Measurements from ENCODE around the gene DNAH14.
A peak's percentile ranks its signal among the peaks of the same experiment; 100 is the strongest.

Gene DNAH14

DNA sequence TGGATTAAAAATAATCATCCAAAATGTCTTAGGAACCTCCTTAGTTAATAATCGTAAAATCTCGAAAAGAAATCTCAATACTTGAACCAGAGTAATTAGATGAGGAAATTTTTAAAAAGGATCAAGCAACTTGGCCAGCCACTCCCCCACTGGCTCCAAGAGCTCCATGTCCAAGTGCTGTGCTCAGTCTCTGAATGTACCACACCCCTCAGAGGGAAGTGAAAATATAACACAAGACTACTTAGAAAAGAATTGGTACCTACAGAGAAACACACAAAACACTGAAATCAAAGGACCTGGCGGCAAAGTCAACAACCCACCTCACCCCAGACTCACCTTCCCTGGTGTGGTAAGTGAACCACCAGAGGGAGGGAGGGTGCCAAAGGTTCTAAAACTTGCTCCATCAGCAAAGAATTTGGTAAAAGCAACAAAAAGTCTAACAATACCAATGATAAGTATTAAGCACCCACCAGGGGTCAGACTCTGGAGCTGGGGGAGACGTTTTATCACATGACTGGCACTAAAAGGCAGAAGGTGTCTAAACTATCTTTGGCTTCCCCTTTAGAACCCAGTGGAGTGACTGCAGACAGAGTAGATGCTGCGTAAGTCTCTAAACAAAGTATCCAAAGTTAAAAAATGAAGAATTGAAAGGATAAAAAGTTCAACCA is 484.4 kb downstream of the DNAH14 start:
- no peak for DNase-seq

DNA sequence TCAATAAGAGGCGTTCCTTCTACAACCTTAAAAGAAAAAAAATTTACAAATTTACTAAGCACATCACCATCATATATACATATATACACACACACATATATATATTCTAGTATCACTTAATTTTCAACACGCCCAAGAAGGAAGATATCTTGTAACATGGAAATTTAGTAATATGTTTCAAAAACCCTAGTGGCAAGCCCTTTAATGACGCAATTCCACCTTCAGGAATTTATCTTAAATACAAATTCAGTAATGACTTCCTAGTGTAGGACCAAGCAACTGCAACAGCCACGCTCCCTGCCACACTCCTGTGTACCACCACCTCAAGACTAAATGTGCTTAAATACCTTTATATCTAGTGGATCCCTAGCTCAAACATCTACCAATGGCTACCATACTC is 485.8 kb downstream of the DNAH14 start:
- no peak for DNase-seq

DNA sequence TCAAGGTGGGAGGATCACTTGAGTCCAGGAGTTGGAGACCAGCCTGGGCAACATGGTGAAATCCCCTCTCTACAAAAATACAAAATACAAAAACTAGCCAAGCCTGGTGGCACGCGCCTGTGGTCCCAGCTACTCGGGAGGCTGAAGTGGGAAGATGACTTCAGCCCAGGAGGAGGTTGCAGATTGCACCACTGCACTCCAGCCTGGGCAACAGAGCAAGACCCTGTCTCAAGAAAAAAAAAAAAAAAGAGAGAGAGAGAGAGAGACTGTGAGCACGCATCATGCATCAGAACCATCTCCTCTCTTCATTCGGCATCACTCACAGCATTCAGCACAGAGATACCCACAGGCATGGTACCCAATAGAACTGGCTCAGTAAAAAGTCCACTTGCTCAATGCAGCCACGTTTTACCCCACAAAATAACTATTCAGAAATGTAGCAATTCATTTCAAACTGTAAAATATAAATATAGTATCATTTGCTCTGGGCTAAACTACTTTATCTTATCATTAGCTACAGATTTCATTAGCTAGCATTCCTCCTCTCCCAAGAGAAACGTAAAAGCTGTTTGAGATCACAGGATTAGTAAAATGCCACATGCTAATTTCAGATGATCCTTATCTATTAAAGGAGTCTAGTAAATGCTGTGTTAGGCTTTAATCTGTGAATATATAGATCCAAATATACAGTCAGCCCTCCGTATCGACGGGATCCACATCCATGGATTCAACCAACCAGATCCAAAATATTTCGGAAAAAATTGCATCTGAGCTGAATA is 486.7 kb downstream of the DNAH14 start:
- no peak for DNase-seq

DNA sequence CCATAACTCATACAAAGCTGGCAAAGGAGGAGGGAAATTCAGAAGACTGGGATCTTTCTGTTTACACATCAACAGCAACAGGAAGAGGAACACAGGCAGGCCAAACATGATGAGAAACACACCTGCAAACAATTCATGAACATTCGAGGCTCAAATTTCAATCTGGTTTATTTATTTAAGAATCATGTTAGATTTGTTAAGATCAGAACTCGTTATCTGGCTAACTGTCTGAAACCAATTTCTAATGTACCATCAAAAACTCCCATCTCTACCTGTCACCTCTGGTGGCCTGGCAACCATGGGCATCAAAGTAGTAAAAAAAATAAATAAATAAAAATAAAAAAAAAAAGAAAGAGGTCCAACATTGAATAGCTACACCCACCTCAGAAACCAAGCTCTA is 488.6 kb downstream of the DNAH14 start:
- DNase-seq, result no peak

DNA sequence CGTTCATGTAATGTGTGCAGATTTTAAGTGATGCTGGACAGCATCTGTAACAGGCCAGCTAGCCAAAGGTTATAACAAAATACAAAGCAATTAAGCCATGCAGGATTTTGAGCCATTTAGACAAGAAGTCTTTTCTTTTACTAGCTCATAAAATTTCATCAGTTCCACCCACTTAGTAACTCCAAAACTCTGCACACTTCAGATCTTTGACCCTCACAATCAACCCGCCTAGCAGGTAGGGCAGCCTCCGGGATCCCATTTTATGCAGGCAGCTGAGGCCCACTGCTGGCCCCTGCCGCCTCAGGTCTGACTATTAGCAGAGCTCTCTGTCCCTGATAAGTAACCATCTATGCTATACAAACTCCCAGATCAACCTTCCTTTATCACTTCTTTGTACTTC is 489.1 kb downstream of the DNAH14 start:
- DNase-seq, result no peak

DNA sequence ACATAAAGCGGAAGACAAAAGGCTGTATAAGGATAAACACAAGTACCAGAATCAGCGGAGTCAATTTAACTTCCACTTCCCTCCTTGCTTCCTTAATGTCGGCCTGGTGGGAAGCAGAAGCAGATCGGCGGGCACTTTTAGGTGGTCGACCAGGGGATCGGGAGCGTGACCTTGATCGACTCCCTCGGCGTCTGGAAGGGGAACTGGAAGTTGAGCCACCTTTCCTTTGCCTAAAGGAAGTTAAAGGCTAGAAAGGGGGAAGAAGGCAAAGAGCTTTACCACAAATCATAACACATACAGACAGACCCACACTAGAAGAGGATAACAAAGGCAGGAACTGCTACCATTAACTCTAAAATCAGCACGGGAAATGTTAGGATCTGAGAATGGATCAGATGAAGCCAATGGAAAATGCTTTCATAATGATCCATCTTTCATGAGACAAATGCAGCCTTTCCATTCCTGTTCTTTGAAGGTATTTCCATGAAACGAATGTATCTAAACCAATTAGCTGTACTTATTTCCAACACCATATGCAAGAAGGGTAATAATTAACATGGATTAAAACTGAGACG is 492.6 kb downstream of the DNAH14 start:
- no peak for DNase-seq

DNA sequence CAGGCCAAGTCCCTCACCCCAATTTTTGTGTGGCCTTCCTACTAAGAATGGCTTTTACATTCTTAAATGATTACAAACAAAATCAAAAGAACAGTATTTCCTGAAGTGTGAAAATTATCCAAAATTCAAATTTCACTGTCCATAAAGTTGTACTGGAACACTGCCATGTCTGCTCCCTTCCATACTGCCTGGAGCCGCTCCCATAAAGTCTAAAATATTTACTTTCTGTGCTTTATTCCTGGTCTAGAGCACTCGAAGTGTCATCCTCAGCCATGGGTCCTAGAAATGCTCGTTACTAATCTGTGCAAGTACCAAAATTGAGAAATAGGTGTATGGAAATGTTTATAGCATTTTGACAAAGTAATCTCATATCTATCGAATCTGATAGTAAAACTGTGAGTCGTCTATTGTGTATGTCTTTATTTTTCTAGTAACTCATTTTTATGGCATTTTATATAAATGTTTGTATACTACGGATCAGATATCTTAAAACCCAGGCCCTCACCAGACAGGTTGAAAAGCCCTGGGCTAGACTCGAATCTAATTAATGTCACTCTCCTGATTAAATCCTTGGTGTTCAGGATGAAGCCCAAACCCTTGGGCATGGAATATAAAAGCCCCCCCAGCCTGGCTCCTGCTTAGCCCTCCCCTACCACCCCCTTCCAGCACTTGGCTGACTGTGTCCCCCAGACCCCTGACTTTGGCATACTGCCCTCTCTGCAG is 493.5 kb downstream of the DNAH14 start:
- no peak for DNase-seq

DNA sequence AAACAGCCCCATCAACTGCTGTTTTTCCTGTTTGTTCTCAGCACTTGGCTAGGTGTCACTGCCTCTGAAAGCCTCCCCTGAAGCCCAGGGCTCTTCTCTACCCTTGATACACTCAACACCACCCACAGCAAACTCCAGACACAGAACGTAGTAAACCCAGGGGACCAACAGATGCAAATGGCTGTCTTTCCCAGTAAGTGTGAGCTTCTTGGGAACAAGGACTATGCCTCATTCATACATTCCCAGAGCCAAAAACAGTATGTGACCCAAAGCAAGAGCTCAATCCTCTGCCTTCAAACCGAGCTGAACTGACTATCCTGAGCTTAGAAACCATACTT is 494.0 kb downstream of the DNAH14 start:
- no peak for DNase-seq

DNA sequence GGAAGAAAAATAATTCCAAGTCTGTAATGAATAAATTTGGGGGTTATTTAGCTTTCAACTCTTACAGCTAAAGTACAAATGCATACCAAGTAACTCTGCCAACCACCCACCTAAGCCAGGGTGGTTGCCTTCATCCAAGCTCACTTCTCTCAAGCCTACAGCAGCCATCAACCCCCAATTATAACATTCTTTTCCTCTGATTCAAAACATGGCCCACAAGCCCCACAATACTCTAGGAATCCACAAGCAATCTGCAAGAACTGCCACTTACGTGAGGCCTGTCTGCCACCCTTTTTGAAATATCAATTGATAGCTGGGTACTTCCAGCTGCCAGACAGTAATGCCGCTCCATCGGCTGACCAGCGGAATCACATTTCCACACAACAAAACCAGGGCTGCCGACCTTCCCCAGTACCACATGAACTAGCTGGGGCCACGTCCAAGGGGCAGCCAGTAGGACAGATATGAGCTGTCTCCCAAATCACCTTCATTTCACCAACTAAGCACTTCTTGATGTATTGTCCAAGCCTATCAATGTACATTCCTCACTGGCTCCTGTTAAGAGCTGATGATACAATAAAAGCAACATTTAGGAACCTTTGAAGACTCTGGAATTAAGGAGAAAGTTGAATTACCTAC is 495.2 kb downstream of the DNAH14 start:
- DNase-seq, result no peak

DNA sequence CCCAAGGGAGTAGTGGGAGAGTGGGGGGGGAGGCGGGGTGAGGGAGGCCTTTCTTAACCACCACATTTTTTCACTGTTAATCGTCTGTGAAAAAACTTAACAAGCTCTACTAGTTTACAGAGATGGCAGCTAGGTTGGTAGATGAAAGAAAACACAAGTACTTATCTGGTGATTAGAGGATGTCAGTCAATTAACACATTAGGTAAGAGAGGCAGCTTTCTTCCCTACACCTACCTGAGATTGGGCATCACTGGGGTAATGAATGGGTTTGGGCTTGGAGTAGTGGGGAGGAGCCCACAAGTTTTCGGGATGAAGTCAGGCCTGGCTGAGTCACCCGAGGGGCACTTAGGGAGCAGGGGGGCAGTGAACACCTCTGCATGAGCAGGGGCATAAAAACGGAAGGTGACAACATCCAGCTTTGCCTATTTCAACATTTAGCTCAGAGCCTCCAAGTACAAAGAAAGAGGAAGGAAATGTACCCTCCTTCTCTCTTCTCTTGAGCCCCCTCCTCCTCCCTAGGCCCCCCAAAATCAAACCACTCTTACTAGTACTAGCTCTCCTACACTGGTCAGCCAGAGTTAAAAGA is 495.8 kb downstream of the DNAH14 start:
- no peak for DNase-seq

DNA sequence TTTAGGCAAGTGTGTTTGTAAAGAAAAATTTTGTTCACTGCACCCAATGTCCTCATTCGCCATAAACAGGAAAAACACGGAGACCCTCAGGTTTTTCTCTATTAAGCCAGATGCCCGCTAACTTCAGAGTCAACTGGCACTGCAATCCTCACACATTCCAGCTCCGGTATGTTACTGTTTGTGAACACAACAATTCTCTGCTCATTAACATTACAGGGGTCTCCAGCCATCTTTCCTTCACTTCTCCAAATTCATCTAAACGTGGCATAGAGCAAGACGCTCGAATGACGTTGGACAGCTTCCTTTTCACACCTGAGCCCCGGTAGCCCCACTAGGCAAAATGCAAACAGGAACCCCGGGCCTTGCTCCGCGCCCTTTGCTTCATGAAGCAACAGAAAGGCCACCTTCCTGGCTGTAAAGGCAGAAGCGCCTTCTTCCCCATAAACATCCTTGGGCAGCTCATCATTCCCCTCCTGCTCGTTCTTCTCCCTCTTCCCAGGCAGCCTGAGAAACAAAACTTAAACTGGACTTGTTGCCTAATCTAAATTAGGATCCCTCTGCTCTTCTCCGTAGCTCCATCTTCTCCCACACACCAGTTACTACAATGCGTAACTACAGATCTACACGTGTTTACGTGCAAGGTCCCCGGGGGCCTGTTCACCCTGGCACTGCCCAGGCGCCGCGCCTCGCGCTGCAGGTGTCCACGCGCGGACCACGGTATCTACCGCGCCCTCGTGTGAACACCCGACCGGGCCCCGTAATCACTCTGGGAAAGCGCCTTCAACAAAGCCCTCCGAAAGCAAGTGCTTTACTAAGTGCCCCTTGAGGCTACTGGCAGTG is 497.1 kb downstream of the DNAH14 start:
- DNase-seq, result peak; percentile 53

DNA sequence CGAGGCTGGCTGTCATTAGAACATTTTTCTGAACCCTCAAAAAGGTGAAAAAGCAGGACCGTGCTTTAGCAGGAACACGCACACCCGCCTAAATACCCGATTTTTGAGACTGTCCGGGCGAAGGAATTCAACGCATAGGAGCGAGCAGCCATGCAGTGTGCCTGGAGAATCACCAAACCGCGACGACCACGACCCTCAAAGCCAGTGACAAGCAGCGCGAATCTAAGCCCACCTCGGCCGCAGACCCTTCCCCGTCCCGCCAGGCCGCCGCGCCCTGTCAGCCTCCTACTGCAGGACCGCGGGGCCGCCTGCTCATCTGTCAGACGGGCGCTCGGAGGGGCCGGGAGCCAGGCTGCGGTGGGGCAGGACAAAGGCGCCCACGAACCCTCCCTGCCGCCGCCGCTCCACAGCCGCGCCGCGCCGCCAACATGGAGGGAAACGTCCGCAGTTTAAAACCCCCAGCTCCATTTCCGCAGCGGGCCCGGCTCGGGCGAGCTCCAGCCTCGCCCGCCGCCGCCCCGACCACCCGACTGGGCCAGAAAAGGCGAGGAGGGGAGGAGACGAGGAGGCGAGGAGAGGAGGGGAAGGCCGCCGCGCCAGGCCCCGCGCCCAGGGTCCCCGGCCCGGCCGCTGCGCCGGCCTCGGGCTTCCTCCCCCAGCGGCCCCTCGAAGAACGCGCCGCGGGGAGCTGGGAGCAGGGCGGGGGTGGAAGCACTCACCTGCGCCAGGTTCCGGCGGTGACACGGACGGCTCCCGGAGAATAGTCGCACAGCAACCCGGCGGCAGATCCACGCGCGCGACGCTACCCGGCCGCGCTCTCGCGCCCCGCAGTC is 498.0 kb downstream of the DNAH14 start, which contains the start of gene LBR:
Gene LBR (minus strand): TSS at position 804 of the 833 bp plus-strand sequence. CDS start 3,963 bp downstream, outside the sequence.
- DNase-seq, result peak; percentile 57

DNA sequence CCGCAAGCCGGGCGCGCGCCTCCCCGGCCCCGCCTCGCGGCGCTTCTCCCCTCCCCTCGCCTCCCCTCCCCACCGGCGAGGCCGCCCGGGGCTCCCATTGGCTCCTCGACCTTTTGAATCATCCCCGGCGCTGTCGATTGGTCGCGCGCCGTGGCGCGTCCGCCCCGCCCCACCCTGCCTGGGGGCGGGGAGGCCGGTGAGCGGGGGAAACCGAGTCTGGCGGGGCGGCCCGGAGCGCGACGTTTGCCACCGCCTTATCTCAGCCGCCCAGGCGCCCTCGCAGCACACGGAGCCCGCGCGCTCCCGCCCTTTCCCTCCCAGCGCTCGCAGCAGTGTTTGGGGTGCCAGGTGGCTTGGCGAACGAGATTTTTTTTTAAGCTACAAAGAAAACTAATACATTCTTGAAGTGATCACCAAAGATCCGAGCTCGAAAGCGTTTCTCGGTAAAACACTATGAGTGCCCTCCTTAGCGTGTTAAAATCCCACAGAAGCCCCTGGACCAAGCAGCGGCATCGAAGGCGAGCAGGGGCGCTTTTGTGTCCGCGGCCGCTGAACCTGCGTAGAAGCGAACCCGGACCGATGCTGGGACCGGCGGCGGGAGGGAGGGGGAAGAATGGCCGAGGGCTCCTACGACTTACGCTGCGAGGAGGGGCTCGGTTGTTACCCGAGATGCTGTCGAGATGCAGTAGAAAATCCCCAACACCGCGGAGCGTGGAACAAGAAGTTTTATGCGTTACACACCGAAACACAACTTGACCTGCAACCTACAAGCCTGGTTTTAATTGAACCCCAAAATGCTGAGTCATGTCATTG is 498.8 kb downstream of the DNAH14 start:
- peak; percentile 91 for DNase-seq

DNA sequence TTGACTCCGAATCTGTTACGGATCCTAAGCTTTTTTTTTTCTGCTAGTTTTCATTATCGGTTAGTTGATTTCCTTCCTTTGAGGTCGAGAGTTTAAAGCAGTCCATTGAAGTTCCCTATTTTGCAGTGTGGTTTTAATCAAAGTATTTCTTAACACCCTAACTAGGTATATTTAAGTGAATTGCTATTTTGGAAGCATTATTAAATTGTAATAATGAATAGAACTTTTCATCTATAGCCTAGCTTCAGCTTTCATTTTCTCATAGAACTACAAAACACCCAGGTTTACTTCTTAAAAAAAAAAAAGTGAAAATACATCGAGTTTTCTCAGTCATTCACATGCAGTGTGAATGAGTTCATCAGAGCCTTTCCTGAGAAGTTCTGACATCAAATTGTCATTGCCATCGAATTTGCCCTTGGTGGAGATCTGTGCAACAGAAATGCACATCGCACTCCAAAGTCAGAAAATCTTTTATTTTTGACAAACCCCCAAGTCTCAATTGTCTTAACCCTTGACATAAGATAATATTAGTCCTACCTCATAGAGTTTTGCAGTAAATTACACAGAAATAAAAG is 499.5 kb downstream of the DNAH14 start:
- DNase-seq, result no peak

DNA sequence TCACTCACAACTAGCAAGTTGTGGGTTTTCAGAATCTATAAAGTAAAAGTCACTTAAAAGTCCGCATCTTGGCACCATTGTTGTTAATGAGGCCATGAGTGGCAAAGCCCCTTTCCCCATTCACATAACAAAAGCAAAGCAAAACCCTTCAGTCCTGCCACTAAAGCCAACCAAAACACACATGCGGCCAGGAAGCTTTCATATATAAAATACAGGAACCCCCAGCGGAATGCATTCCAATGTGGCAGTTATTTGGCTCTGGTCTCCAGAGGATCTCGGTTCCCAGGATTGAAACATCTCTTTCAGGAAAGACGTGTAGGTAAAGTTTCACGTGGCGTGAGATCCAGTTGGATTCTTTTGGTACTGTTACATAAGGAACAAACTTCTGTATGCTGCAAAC is 500.8 kb downstream of the DNAH14 start:
- no peak for DNase-seq

DNA sequence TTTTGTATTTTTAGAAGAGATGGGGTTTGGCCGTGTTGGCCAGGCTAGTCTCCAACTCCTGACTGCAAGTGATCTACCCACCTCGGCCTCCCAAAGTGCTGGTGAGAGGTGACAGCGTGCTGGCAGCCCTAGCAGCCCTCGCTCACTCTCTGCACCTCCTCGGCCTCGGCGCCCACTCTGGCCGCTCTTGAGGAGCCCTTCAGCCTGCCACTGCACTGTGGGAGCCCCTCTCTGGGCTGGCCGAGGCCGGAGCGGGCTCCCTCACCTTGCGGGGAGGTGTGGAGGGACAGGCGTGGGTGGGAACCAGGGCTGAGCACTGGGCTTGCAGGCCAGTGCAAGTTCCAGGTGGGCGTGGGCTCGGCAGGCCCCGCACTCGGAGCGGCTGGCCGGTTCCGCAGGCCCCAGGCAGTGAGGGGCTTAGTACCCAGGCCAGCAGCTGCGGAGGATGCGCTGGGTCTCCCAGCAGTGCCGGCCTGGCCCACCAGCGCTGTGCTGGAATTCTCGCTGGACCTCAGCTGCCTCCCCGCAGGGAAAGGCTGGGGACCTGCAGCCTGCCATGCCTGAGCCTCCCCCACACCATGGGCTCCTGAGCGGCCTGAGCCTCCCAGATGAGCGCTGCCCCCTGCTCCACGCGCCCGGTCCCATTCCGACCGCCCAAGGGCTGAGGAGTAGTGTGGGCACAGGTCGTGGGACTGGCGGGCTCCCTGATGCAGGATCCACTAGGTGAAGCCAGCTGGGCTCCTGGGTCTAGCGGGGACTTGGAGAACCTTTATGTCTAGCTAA is 501.8 kb downstream of the DNAH14 start:
- no peak for DNase-seq

DNA sequence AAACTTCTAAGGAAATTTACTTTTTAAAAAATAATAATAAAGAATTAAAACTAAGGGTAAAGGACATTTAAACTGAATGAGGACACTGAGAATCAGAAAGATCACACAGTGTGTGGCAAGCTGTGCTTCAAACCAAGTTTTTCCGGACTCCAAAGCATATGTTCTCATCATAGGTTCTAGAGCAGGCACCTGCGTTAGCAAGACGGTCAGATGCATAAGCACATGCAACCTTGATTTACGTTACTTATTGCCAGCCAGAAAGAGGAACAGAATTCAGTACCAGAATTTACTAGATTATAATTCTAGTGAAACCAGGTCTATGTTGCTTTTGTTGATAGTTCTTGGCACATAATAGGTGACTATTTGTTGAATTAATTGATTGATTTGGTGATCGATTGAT is 504.6 kb downstream of the DNAH14 start:
- no peak for DNase-seq

DNA sequence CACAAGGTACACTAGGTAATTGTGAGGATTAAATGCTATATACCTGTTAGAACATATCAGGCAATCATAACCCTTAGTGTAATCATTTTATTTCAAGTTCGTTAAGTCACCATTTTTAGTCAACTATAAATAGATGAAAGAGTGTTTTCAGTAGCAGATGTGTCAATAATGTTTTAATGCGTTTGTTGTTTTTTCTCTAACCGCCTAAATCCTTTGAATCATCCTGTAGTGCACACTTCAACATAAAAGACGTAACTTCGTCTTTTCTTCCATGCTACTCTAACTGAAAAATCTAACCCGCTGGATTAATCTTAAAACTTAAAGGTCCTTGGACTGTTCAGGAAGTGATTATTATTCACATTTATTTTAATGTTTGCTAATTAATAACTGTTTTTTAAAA is 505.6 kb downstream of the DNAH14 start:
- no peak for DNase-seq

DNA sequence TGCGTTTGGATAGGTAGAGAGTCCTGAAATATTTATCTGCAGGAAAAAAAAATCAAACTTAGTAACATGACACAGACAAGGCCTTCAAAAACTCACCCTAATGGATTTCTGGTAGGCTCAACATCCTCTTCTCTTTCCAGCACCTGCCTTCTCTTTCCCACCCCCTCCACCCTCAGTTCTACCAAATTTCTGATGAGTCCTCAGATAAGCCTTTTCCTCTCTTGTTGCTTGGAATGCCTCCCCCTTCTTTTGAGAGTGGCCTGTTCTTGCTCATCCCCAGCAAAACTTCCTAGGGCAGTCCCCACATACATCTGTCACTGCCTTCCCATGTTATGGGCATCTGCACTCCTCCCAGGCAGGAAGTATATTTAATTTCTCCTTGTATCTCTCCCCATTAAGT is 506.0 kb downstream of the DNAH14 start:
- DNase-seq, result no peak
